ENCODE measurements around the gene ZNF790.
"Not testable (repeated sequence)": the region's sequence is repeated elsewhere in the genome, so short reads cannot be mapped to it uniquely, and the experiment has no call there.

ZNF790 gene

GRCh38 chr19:36837906-36838783 lies at the start of gene ZNF790:
TSS of gene ZNF790 (minus strand) at chr19:36838387. CDS start at chr19:36825619, 12,768 bp downstream.
- DNase-seq (ENCODE audit: low read depth) = peak; percentile 92

- peak; percentile 11 for DNase-seq (ENCODE audit: low read depth)
Measured at GRCh38 chr19:36876993-36877938, 39.1 kb upstream of the ZNF790 start.

GRCh38 chr19:36851898-36852297 lies 13.7 kb upstream of the ZNF790 start:
- DNase-seq (ENCODE audit: low read depth) = no peak

GRCh38 chr19:36850559-36851442 lies 12.6 kb upstream of the ZNF790 start, which contains the start of gene ZNF345:
TSS of gene ZNF345 (plus strand) at chr19:36850876. CDS start at chr19:36876831, 25,955 bp downstream.
- peak; percentile 96 for DNase-seq (ENCODE audit: low read depth)

GRCh38 chr19:36849701-36850558 lies 11.7 kb upstream of the ZNF790 start:
- peak; percentile 92 for DNase-seq (ENCODE audit: low read depth)

- DNase-seq (ENCODE audit: low read depth) = no peak
Measured at GRCh38 chr19:36847968-36848367, 9.8 kb upstream of the ZNF790 start.

- DNase-seq (ENCODE audit: low read depth) = no peak
Measured at GRCh38 chr19:36838784-36839324, 667 bp upstream of the ZNF790 start.

GRCh38 chr19:36837176-36837905 lies 846 bp downstream of the ZNF790 start:
- no peak for DNase-seq (ENCODE audit: low read depth)

GRCh38 chr19:36833430-36833829 lies 4.8 kb downstream of the ZNF790 start:
- DNase-seq (ENCODE audit: low read depth) = no peak

DNA sequence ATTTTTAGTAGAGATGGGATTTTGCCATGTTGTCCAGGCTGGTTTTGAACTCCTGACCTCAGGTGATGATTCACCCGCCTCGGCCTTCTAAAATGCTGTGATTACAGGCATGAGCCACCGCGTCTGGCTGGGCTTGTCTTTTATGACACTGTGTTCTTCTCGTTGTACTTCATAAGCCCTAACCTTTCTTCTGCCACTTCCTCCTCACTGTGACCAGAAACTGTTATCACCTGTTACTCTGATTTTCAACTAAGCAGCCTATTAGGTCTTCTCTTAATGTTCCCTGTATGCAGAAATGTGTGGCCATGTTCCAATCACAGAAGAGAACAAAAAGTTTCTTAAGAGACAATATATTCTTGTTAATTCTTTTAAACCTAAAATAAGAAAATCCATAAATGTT lies 16.4 kb downstream of the ZNF790 start:
- DNase-seq (ENCODE audit: low read depth) = no peak

GRCh38 chr19:36819130-36819630 lies 19.0 kb downstream of the ZNF790 start:
- DNase-seq (ENCODE audit: low read depth) = peak; percentile 4

GRCh38 chr19:36807029-36807428 lies 31.2 kb downstream of the ZNF790 start:
- DNase-seq (ENCODE audit: low read depth) = no peak

- no peak for DNase-seq (ENCODE audit: low read depth)
Measured at GRCh38 chr19:36805364-36805763, 32.8 kb downstream of the ZNF790 start.

DNA sequence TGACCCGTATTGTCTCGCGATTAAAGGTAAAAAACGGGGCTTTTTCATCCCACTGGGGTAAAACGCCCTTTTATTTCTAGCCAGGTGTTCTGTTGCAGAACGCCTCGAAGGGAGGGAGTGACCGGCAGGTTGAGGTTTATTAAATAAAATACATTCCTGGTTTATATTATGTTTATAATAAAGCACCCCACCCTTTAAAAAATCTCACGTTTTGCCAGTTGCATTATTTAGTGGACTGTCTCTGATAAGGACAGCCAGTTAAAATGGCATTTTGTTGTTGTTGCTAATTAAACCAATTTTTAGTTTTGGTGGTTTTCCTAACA lies 40.4 kb downstream of the ZNF790 start:
- no peak for DNase-seq (ENCODE audit: low read depth)

DNA sequence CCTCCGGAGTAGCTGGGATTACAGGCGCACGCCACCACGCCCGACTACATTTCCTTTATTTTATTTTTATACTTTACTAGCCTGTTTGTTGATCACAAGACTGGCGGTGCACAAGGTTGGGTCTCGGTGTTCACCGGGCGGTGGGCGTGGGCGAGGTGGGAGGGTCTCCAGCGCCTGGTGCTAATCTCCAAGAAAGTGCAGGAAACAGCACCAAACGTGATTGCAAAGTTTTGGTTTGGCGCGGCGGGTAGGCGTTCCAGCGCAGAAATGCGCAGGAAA lies 41.5 kb downstream of the ZNF790 start:
- DNase-seq (ENCODE audit: low read depth) = no peak

DNA sequence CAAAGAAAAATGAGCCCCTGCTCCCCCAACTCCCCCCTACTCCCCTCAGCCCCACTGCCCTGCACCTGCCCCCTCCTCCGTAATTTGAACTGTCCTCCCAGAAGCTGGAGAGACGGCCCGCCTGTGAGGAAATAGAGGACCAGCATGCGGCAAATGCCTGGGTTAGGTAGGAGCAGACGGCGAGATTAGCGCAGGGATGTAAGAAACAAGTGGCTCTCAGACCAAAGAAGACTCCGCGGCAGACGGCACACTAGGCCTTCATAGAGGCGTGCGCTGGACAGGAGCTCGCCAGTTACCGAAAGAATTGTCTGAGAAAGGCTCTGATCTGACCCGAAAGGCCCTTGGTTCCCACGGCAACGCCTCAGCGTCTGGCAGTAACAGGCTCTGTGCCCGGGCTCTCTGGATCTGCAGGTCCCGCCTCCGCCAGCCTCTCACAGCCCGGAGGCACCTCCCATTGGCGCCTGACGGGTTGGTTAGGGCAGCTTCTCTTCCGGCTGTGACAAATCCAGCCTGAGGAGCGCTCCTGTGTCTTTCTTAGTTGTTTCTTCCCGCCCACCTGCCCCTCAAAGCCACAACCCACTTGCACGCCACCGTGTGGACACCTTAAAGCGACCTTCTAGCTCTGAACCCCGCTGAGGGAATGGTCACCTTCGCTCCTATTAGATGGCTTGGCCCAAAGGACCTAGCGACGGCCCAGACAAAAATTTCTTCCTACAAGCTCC lies 46.6 kb downstream of the ZNF790 start:
- DNase-seq (ENCODE audit: low read depth) = not testable (repeated sequence)

GRCh38 chr19:36775768-36776167 lies 62.4 kb downstream of the ZNF790 start:
- DNase-seq (ENCODE audit: low read depth) = no peak

GRCh38 chr19:36773223-36773579 lies 65.0 kb downstream of the ZNF790 start:
- no peak for DNase-seq (ENCODE audit: low read depth)
